ENCODE data around the gene TBPL1.

DNA sequence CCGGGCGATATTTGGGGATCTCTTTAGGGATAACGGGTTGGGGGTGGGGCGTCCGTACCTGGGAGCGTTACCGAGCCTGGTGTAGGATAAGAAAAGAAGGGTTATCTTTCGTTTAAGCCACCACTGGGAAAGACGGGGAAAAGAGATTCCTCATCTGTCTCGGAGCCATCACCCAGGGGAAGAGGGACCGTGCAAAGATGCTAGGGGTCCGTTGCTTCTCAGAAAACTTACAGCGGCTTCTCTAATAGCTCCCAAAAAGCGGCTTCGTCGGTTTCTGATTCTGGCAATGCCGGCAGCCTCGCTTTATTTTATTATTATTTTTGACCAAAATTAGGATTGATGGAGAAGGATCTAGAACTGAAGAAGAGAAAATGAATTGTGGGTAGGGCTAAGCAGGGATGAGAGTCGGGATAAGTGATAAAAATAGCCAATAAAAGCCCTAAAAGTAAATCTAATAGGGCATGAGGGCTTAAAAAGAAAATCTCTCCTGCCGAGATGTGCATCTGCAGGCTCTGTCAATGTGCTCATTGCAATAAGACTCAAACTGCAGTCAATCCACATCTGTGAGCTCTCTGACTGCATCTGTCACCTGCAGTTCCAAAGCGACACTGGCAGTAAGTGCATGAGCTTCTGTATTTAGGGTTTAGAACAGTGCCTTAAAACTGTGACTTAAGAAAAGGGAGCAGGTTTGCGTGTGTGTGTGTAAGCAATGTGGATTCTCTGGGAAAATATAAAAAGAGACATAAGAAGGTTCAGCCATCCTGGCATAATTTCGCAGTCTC, 801 bp downstream of the TBPL1 start:
- TF ChIP-seq EZH2 (IDR thresholded peaks at IDR 0.05; ENCODE audit: insufficient read depth, poor library complexity, severe bottlenecking) (no peak), EZH2phosphoT487 (IDR thresholded peaks at IDR 0.05; ENCODE audit: insufficient read depth, low read depth) (no peak)
